ENCODE measurements around the gene CRYGB. TPM values are rescaled to one million over a fixed set of nuclear protein-coding genes. Genes with fewer than 3 reads are reported as not detected.

CRYGB gene
- polyA plus RNA-seq, 1 donor from 2014 or later = not detected

DNA sequence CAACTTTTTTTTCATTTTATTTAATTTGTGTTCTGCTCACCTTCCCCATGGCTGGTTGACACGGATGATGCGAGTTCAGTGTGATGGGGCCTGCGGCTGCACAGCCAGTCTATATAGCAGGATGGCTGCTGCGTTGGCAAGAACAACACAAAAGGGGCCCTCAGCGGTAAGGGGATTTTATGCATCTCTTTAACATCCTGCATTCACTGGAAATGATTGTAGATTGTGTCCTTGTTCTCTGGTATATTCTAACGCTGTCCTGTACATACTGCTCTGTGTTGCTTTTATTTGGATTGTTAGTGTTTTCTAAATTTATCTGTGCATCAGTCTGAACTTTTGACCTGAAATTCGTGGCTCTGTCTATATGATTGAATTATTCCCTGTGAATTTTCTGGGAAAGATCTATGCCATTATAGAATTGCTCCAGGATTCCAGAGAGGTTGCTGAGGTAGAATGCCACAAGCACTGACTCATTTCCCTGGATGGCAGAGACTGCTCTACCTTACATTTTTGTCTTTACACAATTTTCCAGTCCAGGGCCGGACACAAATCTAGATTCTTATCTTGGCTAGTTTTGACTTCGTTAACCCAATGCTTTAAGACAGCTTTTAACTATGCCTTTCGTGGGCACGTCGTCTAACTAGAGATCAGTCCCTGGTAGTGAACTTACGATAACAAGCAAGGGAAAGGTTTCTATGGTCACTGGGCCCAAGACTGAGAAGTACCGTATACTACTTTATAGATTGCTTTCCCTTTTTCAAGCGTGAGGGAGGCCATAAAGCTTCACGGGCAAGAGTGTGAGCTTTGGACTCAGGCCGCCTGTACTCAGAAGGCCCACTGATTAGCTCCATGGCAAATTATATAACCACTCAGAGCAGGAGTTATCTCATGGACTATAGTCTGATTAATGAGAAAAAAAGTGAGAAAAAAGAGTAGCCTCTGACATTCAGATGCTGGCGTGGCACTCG, 15.9 kb downstream of the CRYGB start, which contains the start of gene CRYGC:
CRYGC (minus strand) TSS at position 85 of the 968 bp plus-strand sequence; CDS start at position 49, 36 bp downstream.
- H3K79me2 ChIP-seq (replicated peaks; ENCODE audit: insufficient read depth, low read length) = no peaks in the 10 kb centered on the region
- no peak for TF ChIP-seq TAF1 (IDR thresholded peaks at IDR 0.05; ENCODE audit: low read depth)
- no peak for TF ChIP-seq EP300 (conservative IDR thresholded peaks at IDR 0.05; ENCODE audit: poor library complexity, severe bottlenecking)
- no peak for TF ChIP-seq SMC3 (conservative IDR thresholded peaks at IDR 0.05; ENCODE audit: poor library complexity)
- no peak for TF ChIP-seq POLR2AphosphoS5 (IDR thresholded peaks at IDR 0.05)
- no peak for TF ChIP-seq EZH2 (IDR thresholded peaks at IDR 0.05; ENCODE audit: borderline replicate concordance, insufficient read depth, low read length, poor library complexity, severe bottlenecking)
- TF ChIP-seq, protein P1, sequence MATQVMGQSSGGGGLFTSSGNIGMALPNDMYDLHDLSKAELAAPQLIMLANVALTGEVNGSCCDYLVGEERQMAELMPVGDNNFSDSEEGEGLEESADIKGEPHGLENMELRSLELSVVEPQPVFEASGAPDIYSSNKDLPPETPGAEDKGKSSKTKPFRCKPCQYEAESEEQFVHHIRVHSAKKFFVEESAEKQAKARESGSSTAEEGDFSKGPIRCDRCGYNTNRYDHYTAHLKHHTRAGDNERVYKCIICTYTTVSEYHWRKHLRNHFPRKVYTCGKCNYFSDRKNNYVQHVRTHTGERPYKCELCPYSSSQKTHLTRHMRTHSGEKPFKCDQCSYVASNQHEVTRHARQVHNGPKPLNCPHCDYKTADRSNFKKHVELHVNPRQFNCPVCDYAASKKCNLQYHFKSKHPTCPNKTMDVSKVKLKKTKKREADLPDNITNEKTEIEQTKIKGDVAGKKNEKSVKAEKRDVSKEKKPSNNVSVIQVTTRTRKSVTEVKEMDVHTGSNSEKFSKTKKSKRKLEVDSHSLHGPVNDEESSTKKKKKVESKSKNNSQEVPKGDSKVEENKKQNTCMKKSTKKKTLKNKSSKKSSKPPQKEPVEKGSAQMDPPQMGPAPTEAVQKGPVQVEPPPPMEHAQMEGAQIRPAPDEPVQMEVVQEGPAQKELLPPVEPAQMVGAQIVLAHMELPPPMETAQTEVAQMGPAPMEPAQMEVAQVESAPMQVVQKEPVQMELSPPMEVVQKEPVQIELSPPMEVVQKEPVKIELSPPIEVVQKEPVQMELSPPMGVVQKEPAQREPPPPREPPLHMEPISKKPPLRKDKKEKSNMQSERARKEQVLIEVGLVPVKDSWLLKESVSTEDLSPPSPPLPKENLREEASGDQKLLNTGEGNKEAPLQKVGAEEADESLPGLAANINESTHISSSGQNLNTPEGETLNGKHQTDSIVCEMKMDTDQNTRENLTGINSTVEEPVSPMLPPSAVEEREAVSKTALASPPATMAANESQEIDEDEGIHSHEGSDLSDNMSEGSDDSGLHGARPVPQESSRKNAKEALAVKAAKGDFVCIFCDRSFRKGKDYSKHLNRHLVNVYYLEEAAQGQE (IDR thresholded peaks at IDR 0.05; ENCODE audit: borderline replicate concordance) = no peak
- no peak for TF ChIP-seq MXI1 (conservative IDR thresholded peaks at IDR 0.05; ENCODE audit: poor library complexity, severe bottlenecking)
- TF ChIP-seq RAD21 (conservative IDR thresholded peaks at IDR 0.05) = no peak
- TF ChIP-seq, protein P2, sequence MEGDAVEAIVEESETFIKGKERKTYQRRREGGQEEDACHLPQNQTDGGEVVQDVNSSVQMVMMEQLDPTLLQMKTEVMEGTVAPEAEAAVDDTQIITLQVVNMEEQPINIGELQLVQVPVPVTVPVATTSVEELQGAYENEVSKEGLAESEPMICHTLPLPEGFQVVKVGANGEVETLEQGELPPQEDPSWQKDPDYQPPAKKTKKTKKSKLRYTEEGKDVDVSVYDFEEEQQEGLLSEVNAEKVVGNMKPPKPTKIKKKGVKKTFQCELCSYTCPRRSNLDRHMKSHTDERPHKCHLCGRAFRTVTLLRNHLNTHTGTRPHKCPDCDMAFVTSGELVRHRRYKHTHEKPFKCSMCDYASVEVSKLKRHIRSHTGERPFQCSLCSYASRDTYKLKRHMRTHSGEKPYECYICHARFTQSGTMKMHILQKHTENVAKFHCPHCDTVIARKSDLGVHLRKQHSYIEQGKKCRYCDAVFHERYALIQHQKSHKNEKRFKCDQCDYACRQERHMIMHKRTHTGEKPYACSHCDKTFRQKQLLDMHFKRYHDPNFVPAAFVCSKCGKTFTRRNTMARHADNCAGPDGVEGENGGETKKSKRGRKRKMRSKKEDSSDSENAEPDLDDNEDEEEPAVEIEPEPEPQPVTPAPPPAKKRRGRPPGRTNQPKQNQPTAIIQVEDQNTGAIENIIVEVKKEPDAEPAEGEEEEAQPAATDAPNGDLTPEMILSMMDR (IDR thresholded peaks at IDR 0.05; ENCODE audit: poor library complexity, severe bottlenecking) = no peak

DNA sequence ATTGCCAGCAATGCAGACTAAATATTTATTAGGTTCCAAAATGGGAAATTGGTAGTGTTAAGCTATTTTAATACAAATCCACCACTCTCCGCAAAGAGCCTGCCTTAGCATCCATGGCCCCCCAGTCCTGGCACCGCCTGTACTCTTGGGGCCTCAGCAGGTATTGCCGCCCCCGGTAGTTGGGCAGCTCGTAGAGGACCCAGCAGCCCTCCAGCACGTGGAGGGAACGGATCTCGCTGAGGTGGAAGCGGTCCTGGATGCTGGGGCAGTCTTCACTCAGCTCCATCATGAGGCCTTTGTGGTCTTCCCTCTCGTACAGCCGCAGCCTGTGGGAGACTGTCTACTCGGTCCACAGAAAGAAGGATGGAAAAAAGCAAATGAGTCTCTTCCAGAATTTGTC, 17.8 kb downstream of the CRYGB start:
- H3F3A ChIP-seq (ENCODE audit: insufficient read depth, low read length, poor library complexity, severe bottlenecking) = no peaks in the 10 kb centered on the region
- no peaks in the 10 kb centered on the region for H3K36me3 ChIP-seq (ENCODE audit: insufficient read depth, low read length)
- H3K9me3 ChIP-seq (ENCODE audit: low read length) = no peaks in the 10 kb centered on the region
- H3K9ac ChIP-seq (ENCODE audit: low read length) = no peak overlapping the region
- H3K27me3 ChIP-seq (ENCODE audit: insufficient read depth, low read depth, low read length) = no peaks in the 10 kb centered on the region
- H3K79me2 ChIP-seq (replicated peaks; ENCODE audit: insufficient read depth, low read length) = no peaks in the 10 kb centered on the region
- H2AFZ ChIP-seq (ENCODE audit: low read depth, low read length) = no peak overlapping the region
- no peak overlapping the region for H3K4me3 ChIP-seq (ENCODE audit: low read length)
- no peak overlapping the region for H3K27ac ChIP-seq (ENCODE audit: low read length)
- no peaks in the 10 kb centered on the region for H3K9me2 ChIP-seq (ENCODE audit: insufficient read depth, low read length)
- TF ChIP-seq EP300 (conservative IDR thresholded peaks at IDR 0.05; ENCODE audit: poor library complexity, severe bottlenecking) (no peak), RAD21 (conservative IDR thresholded peaks at IDR 0.05) (no peak), MXI1 (conservative IDR thresholded peaks at IDR 0.05; ENCODE audit: poor library complexity, severe bottlenecking) (no peak), SMC3 (conservative IDR thresholded peaks at IDR 0.05; ENCODE audit: poor library complexity) (no peak), EZH2 (IDR thresholded peaks at IDR 0.05; ENCODE audit: borderline replicate concordance, insufficient read depth, low read length, poor library complexity, severe bottlenecking) (no peak), TAF1 (IDR thresholded peaks at IDR 0.05; ENCODE audit: low read depth) (no peak), POLR2AphosphoS5 (IDR thresholded peaks at IDR 0.05) (no peak)
- TF ChIP-seq, protein P2 (IDR thresholded peaks at IDR 0.05; ENCODE audit: poor library complexity, severe bottlenecking) = no peak
- TF ChIP-seq, protein P1 (IDR thresholded peaks at IDR 0.05; ENCODE audit: borderline replicate concordance) = no peak
- no peaks in the 10 kb centered on the region for H4K20me1 ChIP-seq (ENCODE audit: insufficient read depth)
- H3K4me2 ChIP-seq (ENCODE audit: low read length) = no peak overlapping the region

More for the DNA sequence above, 15.9 kb downstream of the CRYGB start, which contains the start of gene CRYGC:
- H3K27me3 ChIP-seq (ENCODE audit: insufficient read depth, low read depth, low read length) = no peaks in the 10 kb centered on the region
- no peak within 1 kb of the TSS for H3K4me3 ChIP-seq (ENCODE audit: low read length)
- no peaks in the 10 kb centered on the region for H3K9me2 ChIP-seq (ENCODE audit: insufficient read depth, low read length)
- no peak within 1 kb of the TSS for H3K4me2 ChIP-seq (ENCODE audit: low read length)
- H3F3A ChIP-seq (ENCODE audit: insufficient read depth, low read length, poor library complexity, severe bottlenecking) = no peaks in the 10 kb centered on the region
- H3K36me3 ChIP-seq (ENCODE audit: insufficient read depth, low read length) = no peaks in the 10 kb centered on the region
- H3K9me3 ChIP-seq (ENCODE audit: low read length) = no peaks in the 10 kb centered on the region
- no peak within 1 kb of the TSS for H2AFZ ChIP-seq (ENCODE audit: low read depth, low read length)
- H3K27ac ChIP-seq (ENCODE audit: low read length) = no peak within 1 kb of the TSS
- H4K20me1 ChIP-seq (ENCODE audit: insufficient read depth) = no peaks in the 10 kb centered on the region
- H3K9ac ChIP-seq (ENCODE audit: low read length) = no peak within 1 kb of the TSS

All from neural cell (in vitro differentiated cells).